HCT116 (cell line): ENCODE measurements around the gene PAX5.

Experiments
- CBX3 ChIP-seq: IDR thresholded peaks from 2 replicates; pipeline ENCODE4 v1.6.1; 2012; ENCODE audit warnings: low read depth
- EGR1 ChIP-seq: IDR thresholded peaks from 2 replicates; pipeline ENCODE4 v1.6.1; 2012; ENCODE audit warnings: low read depth
- JUND ChIP-seq: IDR thresholded peaks from 2 replicates; pipeline ENCODE4 v1.6.1; 2012
- POLR2A ChIP-seq: IDR thresholded peaks from 2 replicates; pipeline ENCODE4 v1.7.0; 2011; ENCODE audit warnings: borderline replicate concordance; ENCODE audit not compliant: insufficient read depth, insufficient read length; ENCODE audit errors: extremely low read depth
- POLR2AphosphoS5 ChIP-seq: IDR thresholded peaks from 2 replicates; pipeline ENCODE4 v1.6.1; 2011; ENCODE audit warnings: mild to moderate bottlenecking, low read depth, low read length, moderate library complexity
- TF ChIP-seq, protein P1 (sequence below), 3 experiments: fragments of 200-600 bp in 1 of 3; sonication (generic) in 1 of 3; IDR thresholded peaks in 2 of 3; conservative IDR thresholded peaks in 1 of 3; 2 replicates each; pipeline ENCODE4 v1.5.1; 2012 to 2017; ENCODE audit warnings: low read depth in 2 of 3, low read length in 2 of 3, antibody characterized with exemption in 1 of 3, borderline replicate concordance in 1 of 3, control low read depth in 1 of 3, mild to moderate bottlenecking in 1 of 3, mixed read lengths in 1 of 3, mixed run types in 1 of 3, moderate library complexity in 1 of 3; ENCODE audit not compliant: insufficient read depth in 1 of 3

DNA sequence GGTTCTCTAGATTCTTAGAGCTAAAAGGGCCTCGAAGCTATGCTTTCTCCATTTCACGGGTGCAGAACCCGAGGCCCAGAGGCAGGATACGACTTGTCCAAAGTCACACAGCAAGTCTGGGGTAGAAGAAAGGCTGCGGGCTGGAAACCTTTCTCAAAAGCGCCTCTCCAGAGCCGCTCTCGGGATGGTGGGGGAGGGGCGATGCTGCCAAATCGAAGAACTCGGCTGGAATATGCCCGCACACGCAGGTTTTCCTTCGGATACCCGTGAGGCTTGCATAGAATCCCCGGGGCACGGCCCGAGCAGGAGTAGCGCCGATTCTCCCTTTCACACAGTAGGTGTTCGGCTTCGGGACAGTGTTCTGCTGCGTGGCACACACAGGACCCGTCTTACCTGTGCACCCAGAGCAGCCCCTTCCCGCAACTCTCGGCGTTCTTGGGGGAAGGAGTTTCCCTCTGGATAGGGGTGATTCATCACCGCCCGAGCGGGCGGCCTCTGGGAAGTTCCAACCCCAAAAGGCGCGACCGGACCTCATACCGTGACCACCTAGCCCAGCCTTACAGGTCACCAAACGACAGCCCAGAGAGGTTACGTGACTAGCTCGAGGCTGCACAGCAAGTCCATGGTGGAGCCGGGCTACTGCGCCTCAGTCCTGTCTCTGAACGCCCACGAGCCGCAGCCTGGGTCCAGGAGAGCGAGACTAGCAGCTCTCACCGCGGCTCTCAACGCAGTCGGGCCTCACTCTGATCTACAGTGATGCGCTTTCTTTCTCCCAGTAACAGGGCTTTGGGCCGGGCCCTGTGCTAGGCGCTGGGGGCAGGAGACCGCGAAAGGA, 4.1 kb downstream of the PAX5 start:
- TF ChIP-seq POLR2A, result no peak
- TF ChIP-seq POLR2AphosphoS5, result no peak
- no peak for TF ChIP-seq CBX3
- TF ChIP-seq, protein P1, sequence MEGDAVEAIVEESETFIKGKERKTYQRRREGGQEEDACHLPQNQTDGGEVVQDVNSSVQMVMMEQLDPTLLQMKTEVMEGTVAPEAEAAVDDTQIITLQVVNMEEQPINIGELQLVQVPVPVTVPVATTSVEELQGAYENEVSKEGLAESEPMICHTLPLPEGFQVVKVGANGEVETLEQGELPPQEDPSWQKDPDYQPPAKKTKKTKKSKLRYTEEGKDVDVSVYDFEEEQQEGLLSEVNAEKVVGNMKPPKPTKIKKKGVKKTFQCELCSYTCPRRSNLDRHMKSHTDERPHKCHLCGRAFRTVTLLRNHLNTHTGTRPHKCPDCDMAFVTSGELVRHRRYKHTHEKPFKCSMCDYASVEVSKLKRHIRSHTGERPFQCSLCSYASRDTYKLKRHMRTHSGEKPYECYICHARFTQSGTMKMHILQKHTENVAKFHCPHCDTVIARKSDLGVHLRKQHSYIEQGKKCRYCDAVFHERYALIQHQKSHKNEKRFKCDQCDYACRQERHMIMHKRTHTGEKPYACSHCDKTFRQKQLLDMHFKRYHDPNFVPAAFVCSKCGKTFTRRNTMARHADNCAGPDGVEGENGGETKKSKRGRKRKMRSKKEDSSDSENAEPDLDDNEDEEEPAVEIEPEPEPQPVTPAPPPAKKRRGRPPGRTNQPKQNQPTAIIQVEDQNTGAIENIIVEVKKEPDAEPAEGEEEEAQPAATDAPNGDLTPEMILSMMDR (IDR thresholded peaks at IDR 0.05 in 2 of 3, conservative IDR thresholded peaks at IDR 0.05 in 1 of 3; ENCODE audit: borderline replicate concordance in 1 of 3, insufficient read depth in 1 of 3, low read depth in 2 of 3, low read length in 2 of 3), result no peak
- TF ChIP-seq JUND, result no peak
- no peak for TF ChIP-seq EGR1
